NCI-H2107 (cell line): Measurements from ENCODE around the gene TMEM178B.

Source experiments
- DNase-seq: peaks from one replicate; lab custom pipeline; 2025; lab: John Stamatoyannopoulos, UW

Gene TMEM178B

GRCh38 chr7:141431140-141431479, 357.2 kb downstream of the TMEM178B start:
- DNase-seq: no peak

- no peak for DNase-seq
Observed at GRCh38 chr7:141431711-141432110, 357.8 kb downstream of the TMEM178B start.

GRCh38 chr7:141433698-141434097, 359.8 kb downstream of the TMEM178B start:
- DNase-seq: no peak

GRCh38 chr7:141436139-141436538, 362.3 kb downstream of the TMEM178B start:
- DNase-seq: no peak

GRCh38 chr7:141436575-141437075, 362.8 kb downstream of the TMEM178B start:
- no peak for DNase-seq

- no peak for DNase-seq
Observed at GRCh38 chr7:141439164-141439563, 365.3 kb downstream of the TMEM178B start.

- no peak for DNase-seq
Observed at GRCh38 chr7:141439776-141440175, 365.9 kb downstream of the TMEM178B start.

- no peak for DNase-seq
Observed at GRCh38 chr7:141441837-141442627, 368.2 kb downstream of the TMEM178B start.

GRCh38 chr7:141442781-141443180, 368.9 kb downstream of the TMEM178B start:
- DNase-seq: no peak

GRCh38 chr7:141444961-141445360, 371.1 kb downstream of the TMEM178B start:
- DNase-seq: no peak

- DNase-seq: no peak
Observed at GRCh38 chr7:141451232-141451631, 377.4 kb downstream of the TMEM178B start.

GRCh38 chr7:141452911-141453310, 379.0 kb downstream of the TMEM178B start:
- DNase-seq: no peak

GRCh38 chr7:141454338-141454737, 380.5 kb downstream of the TMEM178B start:
- no peak for DNase-seq

- DNase-seq: no peak
Observed at GRCh38 chr7:141455723-141456122, 381.9 kb downstream of the TMEM178B start.

GRCh38 chr7:141456298-141456697, 382.4 kb downstream of the TMEM178B start:
- DNase-seq: no peak

GRCh38 chr7:141456711-141457110, 382.8 kb downstream of the TMEM178B start:
- no peak for DNase-seq

- peak; percentile 67 for DNase-seq
Observed at GRCh38 chr7:141460781-141461715, 387.2 kb downstream of the TMEM178B start.

GRCh38 chr7:141461924-141462323, 388.1 kb downstream of the TMEM178B start:
- DNase-seq: no peak

- no peak for DNase-seq
Observed at GRCh38 chr7:141462958-141463357, 389.1 kb downstream of the TMEM178B start.

- no peak for DNase-seq
Observed at GRCh38 chr7:141463986-141464385, 390.1 kb downstream of the TMEM178B start.

- no peak for DNase-seq
Observed at GRCh38 chr7:141464551-141464950, 390.7 kb downstream of the TMEM178B start.

- no peak for DNase-seq
Observed at GRCh38 chr7:141466151-141466904, 392.5 kb downstream of the TMEM178B start.
